Hematopoietic multipotent progenitor cell (in vitro differentiated cells): Measurements from ENCODE around the gene NT5DC1. TPM values are rescaled to one million over a fixed set of nuclear protein-coding genes. Genes with fewer than 3 reads are reported as not detected.

Experiments used
- DNase-seq, 3 donors: peaks; one replicate each; pipeline ENCODE4 v3.0.0-alpha.2; 2011 to 2015; ENCODE audit warnings: low read depth in 2 of 3, low spot score in 2 of 3
- total RNA-seq: library from RNA; depleted of rRNA; stranded (reverse); fragments of >200 nt; gene quantifications from one replicate; pipeline ENCODE4 v1.2.3, GENCODE V29; 2012

The NT5DC1 gene
- total RNA-seq, 1 donor, result 7.0 TPM

DNA sequence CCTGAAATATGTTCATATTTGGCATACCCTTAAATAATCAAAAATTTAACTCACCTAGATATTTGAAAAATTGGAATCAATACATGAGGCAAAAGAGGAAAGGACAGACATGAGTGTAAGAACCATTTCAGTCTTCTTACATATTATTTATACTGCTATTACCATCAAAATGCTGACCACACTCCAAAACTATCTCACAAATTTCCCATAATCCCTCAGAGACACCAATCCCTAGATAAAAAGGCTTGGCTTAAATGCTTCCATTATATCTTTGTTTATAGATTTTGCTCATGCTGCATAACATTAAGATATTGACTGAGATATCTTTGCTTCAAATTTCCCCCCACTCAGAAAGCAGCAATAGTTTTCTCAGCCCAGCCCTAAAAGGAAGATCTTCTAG, 11.7 kb upstream of the NT5DC1 start:
- no peak for DNase-seq

DNA sequence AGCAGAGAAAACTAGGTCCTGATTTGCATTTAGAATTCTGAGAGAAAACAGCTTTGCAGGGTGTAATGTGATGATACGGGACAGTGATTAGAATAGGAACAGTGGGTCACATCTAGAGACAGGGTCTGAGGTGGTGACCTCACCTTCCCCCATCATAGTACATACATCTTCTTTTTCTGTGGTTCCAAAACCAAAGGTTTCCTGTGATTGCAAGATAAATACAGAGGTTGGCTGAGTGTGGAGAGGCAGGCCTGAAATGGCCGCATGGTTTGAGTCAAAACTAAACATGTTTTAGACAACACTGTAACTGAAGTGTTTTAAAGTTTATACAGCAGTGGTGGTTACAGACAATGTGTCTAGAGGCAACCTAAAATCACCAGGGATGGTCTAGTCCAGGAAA, 10.4 kb upstream of the NT5DC1 start:
- no peak for DNase-seq

DNA sequence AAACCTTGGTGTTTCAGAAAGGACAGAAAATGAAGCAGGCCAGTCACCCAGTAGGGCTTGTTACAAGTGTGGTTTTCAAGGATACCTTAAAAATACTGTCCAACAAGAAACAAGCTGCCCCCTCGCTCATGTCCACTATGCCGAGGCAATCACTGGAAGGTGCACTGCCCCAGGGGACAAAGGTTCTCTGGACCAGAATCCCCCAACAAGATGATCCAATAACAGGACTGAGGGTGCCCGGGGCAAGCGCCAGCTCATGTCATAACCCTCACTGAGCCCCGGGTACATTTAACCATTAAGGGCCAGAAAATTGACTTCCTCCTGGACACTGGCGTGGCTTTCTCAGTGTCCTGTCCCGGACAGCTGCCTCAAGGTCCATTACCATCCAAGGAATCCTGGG, 6.6 kb upstream of the NT5DC1 start:
- DNase-seq, result no peak

DNA sequence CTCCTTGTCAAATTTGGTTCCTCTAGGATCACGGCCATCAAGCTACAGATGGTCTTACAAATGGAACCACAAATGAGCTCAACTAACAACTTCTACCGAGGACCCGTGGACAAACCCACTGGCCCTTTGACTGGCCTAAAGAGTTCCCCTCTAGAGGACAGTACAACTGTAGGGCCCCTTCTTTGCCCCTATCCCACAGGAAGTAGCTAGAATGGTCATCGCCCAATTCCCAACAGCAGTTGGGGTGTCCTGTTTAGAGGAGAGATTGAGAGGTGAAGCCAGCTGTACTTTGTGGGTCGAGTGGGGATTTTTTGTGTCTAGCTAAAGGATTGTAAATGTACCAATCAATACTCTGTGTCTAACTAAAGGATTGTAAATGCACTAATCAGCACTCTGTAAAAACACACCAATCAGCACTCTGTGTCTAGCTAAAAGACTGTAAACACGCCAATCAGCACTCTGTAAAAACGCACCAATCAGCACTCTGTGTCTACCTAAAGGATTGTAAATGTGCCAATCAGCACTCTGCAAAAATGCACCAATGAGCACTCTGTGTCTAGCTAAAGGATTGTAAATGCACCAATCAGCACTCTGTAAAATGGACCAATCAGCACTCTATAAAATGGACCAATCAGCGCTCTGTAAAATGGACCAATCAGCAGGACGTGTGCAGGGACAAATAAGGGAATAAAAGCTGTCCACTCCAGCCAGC, 4.4 kb upstream of the NT5DC1 start:
- peak in 1 of 3 donors; percentile 28 for DNase-seq

DNA sequence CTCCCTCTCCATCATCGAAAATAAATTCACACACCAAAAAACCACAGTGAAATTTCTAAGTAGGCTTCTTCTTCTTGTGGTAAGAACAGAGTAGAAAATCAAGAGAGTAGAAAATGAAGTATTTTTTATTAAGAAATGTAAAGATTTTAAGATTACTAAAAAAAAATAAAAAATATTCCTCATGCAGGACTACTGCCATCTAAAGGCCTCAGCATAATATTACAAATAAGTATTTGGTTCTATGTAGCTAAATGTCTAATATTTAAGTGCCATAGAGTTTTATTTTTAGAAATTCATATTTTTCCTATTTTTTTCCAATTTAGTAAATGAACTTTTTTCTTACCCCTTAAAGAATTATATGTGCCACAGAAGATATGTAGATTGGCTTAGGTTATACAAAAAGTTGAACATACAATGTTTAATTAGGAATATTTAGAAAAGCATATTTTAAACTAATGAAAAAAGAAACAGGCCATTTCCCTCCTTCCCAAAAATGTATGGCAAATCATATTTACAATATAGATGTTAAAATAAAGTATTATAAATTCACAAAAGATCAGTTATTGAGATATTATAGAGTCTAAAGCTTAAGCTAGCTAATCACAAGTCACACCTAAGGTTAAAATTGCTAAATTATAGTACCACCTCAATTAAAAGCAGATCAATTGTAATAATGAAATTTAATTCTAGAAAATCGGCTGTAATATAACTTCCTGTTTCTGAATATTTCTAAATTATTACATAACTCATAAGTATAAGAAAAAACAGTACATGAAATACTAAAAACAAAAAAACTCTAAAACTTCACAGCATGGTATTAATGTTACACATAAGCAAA, 3.5 kb upstream of the NT5DC1 start:
- DNase-seq, result peak in 1 of 3 donors; percentile 56

DNA sequence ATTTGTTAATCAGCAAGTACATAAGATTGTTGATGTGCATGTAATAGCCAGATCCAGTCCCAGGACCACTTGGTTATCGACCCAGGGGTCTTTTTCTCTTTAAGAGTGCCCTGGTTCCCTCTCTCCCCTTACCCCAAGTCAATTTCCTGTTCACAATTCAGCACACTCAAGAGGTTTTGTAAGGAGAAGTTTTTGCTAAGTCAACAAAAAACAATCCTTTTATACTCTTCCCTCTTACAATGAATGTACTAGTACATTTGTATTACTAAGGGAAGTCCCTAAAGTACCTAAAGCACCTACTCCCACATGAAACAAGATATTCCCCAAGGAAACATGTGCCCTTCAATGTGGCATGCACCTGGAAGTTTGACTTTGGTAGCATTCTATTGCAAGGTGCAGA, 1.6 kb upstream of the NT5DC1 start:
- DNase-seq, result no peak

DNA sequence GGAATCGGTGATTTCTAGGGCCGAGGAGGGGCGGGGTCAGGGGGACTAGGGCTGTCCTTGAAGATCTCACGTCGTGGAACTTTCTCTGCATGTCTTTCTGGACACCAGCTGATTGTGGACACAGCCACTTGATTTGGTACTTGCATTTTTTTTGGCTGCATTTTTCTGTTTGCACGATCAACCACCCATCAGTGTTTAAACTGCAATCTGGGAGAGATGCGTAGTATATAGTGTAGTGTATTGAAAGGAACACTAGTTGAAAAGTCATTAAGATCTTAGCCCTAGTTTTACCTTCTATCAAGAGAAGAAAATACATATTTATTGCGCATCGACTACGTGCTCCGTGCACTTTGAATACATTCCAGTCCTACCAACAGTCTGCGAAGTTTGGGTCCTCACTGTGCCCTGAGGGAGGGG, 657 bp downstream of the NT5DC1 start:
- no peak for DNase-seq

DNA sequence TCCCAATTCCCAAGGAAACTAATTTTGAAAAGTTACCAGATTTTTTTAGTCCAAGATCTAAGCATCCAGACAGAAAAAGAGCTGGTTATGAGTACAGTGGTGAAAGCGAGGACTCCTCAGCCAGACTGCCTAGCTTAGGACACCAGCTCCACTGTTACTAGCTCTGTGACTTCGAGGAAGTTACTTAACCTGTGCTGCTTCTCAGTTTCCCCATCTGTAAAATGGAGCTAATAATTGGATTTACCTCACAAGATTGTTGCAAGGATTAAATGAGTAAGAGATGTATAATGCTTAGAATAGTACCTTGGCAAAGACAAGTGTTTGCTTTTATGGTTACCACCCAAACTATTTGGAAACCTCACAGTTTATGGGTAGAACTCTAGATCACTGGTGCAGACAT, 1.1 kb downstream of the NT5DC1 start:
- DNase-seq, result no peak

DNA sequence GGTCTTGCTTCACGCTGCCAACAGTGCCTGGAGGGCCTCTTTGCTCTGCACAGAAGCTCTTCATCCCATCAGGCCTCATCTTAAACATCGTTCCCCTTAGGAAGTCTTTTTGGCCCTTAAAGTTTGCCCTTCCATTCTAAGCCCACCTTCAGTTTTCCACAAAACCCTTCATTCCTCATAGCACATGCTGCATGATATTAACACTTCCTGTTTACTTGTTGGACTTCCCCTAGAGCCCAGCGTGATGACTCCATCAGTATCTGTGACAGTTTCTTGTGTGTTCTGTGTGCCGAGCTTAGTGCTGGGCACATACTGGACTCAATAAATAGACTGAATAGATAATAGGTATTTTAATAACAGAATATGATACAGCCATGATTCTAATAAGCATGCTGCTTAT, 2.2 kb downstream of the NT5DC1 start:
- no peak for DNase-seq

DNA sequence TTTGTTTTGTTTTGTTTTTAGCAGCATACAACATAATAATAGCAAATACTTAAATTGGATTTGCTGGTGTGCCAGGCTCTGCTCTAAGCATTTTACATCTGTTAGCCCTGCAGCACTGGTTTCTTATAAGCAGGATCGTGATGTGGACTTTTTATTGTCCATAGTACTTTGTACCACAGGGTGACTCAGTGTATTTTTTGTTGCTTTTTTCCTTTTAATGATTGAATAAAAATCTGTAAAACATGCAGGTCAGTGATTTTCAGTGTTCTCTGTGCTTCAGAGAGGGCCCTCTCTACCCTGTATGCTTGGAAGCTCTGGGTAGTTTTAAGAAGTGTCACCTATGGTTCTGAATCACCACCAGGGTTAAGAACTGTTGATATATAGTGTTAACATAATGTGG, 4.0 kb downstream of the NT5DC1 start:
- no peak for DNase-seq

DNA sequence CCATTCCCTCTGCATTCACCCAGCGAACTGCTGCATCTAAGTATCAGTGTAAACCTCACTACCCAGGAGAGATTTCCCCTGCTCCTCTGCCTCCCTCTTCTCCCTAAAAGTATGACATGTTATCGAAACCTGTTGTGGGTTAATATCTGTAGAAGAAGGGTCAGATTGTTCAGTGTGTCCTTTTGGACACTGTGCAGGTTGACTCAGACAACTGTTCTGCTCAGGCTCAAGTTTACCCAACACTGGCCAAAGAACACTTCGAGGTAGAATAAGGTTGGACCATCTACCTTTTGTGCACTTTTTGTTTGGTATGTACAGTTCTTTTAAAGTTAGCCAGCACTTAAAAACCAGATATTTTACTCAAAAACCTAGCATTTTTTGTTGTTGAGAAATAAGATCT, 4.6 kb downstream of the NT5DC1 start:
- DNase-seq, result no peak

DNA sequence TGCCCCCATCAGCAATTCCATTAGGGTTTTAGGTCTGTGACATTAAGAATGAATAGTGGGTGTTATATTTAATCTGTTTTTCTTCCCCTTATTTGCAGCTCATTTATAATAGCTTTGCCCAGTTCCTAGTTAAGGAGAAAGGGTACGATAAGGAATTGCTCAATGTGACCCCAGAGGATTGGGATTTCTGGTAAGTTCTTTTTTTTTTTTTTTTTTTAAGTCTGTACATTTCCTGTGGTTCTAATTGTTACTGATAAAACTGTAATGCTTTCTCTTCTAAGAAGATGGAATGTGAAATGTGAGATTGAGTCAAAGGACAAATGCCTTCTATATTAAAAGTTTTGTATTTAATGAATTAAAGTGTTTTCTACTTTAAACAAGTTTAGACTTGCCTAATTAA, 5.5 kb downstream of the NT5DC1 start:
- no peak for DNase-seq

DNA sequence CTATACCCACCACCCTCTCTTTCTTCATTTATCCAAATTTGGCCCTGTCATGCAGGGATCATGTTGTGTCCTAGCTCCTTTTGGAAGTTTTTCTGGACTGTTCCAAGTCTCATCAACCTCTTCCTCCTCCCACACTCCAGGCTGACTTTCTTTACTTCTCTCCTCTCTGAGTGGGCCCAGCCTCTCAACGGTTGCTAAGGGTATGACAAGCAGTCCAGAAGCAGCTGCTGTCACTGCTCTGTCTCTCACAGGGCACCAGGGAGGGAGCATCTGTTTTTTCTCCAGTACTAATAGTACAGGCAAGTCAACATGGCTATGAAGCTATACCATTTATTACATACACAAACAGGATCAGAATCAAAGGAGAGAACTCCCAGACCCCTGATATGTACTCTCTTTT, 8.2 kb downstream of the NT5DC1 start:
- DNase-seq, result no peak

DNA sequence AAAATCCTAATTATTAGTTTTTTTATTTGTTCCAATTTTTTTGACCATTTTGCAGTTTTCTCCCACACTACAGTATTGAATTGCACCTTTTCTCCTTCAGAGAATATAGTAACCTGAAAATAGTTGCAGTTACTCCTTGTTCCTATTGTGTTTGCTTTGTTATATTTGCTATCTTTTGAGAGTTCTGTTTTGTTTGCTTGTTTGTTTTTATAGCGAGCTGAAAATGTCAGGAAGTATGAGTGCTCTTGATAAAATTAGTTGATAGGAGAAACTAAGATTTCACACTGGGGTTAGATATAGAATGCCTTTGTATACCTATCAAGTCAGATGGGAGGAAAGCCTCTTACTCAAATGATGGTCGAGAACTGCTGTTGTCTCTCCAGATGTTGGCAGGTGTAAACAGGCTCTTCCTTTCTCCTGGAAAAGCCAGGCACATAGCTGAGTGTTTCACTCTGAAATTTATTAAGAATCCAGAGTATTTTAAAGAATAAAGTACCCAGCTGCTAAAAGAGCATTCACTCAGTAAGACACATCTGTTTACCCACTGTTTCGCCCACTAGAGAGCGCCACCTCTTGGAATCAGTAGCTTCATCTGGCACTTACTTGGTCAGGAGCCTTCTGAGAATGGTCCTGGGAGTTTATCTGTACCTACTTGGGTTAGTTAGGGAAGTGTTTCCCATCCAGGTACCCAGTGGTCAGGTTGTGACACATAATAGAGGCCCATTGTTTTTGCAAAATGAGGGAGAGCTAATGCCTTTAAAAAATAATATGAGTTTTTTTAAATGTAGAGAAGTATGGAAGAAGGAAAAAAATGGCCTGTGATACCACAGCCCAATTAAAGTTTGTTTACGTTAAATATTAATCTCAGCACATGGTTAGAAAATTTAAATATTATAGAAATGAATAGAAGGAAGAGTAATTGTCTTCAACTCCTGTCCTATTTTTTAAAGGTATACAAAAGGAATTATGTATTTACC, 11.2 kb downstream of the NT5DC1 start:
- peak in 2 of 3 donors; percentile 34 to 53 for DNase-seq

DNA sequence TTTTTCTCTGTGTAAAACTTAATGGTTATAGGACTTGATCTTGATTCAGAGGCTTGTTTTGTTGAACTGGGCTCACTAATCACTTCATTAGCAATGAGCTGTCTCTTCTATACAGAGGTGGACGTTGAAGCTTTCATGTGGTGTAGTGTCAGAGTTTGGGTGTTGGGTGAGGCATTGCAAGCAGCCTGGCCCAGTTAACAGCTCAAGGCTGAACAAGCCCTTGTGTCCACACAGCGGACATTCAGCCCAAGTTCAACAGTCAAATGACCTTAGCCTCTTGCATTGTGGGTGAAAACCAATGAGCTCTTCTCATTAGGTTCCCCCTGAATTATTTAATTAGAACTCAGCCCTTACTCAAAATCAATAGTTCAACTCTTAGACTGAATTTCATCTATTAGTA, 12.7 kb downstream of the NT5DC1 start:
- DNase-seq, result no peak

DNA sequence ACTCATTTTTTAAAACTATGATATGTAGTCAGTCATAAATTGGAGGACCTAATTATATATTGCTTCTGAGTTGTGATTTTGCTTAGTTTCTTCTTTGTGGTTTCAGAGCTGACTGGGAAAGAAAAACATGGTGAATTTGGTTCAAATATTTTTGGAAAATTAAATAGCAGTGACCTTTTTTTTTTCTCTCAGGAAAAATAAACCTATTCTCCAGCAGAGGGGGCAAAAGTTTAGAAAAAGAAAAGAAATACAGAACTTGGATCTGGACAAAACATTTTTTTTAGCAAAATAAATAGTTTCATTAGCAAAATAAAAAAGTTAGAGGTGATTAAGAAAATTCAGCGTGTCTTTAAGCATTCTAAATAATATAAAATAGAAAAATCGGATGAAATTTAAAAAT, 15.1 kb downstream of the NT5DC1 start:
- peak in 1 of 3 donors; percentile 26 for DNase-seq

DNA sequence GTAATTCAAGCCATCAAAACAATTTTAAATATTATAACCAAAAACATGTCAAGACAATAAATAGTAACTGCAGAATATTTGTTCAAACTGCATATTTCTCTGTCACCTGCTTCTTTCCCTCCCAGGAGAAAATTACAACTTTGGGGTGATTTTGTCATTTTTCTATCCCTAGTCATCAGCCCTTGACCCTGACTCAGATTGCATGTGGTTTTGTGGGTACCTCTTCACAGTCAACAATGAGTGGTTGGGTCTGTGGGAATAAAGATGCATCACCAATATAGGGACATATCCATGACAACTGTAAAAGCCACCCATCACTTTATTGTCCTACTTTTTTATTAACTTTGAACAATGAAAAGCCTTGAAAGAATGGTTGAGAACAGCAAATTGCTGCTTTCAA, 18.0 kb downstream of the NT5DC1 start:
- no peak for DNase-seq

DNA sequence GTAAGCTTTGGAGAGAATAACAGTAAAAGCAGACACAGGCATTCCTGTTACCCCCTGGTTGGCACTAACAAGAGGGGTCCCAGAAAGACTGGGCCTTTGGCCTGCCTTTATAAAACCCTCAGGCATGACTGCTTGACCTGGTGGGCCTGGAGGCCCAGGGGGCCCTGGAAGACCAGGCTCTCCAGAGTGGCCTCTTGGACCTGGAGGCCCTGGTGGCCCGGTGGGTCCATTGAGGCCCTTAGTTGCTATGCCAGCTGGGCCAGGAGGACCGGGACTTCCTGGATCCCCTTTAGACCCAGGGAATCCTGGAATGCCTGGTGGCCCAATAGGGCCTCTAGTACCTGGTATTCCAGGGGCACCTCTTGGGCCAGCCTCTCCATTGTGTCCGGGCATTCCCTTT, 19.8 kb downstream of the NT5DC1 start:
- DNase-seq, result no peak

DNA sequence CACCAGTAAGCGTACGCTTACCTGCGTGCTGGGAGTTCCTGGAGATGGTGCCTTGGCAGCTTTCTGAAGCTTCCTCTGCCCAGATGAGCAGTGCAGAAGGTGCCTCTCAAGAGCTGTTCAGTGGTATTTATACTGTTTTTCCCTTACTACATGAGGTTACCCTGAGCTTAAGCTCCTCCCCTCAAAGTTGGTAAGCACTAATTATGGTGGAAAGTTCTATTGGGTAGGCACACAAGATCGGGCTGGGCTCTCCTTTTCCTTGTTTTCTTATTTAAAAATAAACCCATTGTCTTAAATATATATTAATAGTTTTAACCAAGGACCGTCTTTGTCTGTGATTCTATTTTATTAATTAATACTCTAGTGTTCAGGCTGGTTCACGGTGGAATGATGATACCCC, 25.4 kb downstream of the NT5DC1 start, which contains the start of gene COL10A1:
TSS of gene COL10A1 (minus strand) at position 101 of the 400 bp plus-strand sequence. CDS start 640 bp downstream, outside the sequence.
- no peak for DNase-seq

DNA sequence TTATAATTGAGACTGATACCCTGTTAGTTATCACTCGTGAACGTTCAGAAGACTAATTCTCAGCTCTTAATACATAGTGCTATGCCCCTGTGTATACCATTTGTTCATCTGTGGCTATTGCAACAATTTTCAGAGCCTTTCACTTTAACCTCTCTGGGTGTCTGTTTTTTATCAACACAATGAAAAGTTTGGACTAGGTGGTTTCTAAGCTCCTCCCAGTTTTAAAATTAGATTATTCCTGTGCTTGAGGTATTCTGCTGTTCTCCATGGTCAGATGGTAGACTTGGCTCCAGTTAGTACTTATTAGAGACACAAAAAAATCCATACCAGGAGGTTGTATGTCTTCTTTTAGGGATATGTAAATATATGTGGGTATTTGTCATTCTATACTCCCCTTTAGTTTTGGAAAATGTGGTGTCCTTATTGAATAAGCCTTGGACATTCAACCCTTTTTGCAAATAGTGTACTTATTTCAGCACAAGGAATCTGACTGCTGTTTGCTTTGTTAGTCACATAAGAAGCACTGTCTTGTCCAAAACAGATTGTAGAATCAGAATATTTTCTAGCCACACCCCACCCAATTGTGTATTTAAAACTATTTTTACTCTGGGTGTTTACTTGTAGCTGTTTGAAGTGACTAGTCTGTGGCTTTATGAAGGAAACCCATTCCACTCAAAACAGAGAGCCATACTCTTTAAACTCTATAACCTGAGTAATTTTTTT, 27.3 kb downstream of the NT5DC1 start:
- no peak for DNase-seq
